D721Med (cell line): Measurements from ENCODE around the gene MVD.
"Not testable (repeated sequence)": the region's sequence is repeated elsewhere in the genome, so short reads cannot be mapped to it uniquely, and the experiment has no call there.

Experiments
- DNase-seq: peaks from one replicate; pipeline ENCODE4 v3.0.0; 2011; ENCODE audit warnings: low spot score; ENCODE audit not compliant: insufficient read length
- FAIRE-seq: peaks from 2 replicates; lab custom pipeline; 2011; peaks lifted over from hg19 to GRCh38; lab: Jason Lieb, UNC
- CTCF ChIP-seq: IDR thresholded peaks from 2 replicates; pipeline ENCODE4 v1.5.1; 2012; ENCODE audit warnings: mild to moderate bottlenecking, control low read depth; ENCODE audit not compliant: insufficient read depth; ENCODE audit errors: missing control alignments

Gene MVD

GRCh38 chr16:88677721-88678120 lies 14.8 kb upstream of the MVD start:
- TF ChIP-seq CTCF: no peak
- FAIRE-seq (no peak), DNase-seq (no peak)

- no peak for TF ChIP-seq CTCF
- FAIRE-seq (no peak), DNase-seq (no peak)
These were observed 13.8 kb upstream of the MVD start for GRCh38 chr16:88676502-88677242.

GRCh38 chr16:88673716-88674379 lies 11.0 kb upstream of the MVD start:
- FAIRE-seq (no peak), DNase-seq (no peak)
- TF ChIP-seq CTCF: no peak

GRCh38 chr16:88672776-88673175 lies 9.9 kb upstream of the MVD start:
- FAIRE-seq (no peak), DNase-seq (no peak)
- peak; percentile 29 for TF ChIP-seq CTCF

- DNase-seq: no peak
- no peak for FAIRE-seq
- no peak for TF ChIP-seq CTCF
These were observed 8.9 kb upstream of the MVD start for GRCh38 chr16:88671806-88672205.

- no peak for FAIRE-seq
- DNase-seq: no peak
- TF ChIP-seq CTCF: no peak
These were observed 7.1 kb upstream of the MVD start for GRCh38 chr16:88669980-88670379.

GRCh38 chr16:88669493-88669892 lies 6.6 kb upstream of the MVD start:
- not testable (repeated sequence) for FAIRE-seq, DNase-seq
